Progenitor cell of endocrine pancreas (in vitro differentiated cells): ENCODE data around the gene RASL10A. TPM values are rescaled to one million over a fixed set of nuclear protein-coding genes. Genes with fewer than 3 reads are reported as not detected.
A peak's percentile ranks its signal among the peaks of the same experiment; 100 is the strongest.

ENCODE experiments used
- DNase-seq: peaks from one replicate; pipeline ENCODE4 v3.0.0; 2021; ENCODE audit warnings: low spot score; ENCODE audit not compliant: unreplicated experiment
- H3K27ac Mint-ChIP-seq: 2 replicates; pipeline ENCODE4 v1.8.0; 2021; ENCODE audit warnings: mild to moderate bottlenecking, moderate library complexity, mixed read lengths
- H3K27me3 Mint-ChIP-seq: 2 replicates; pipeline ENCODE4 v1.8.0; 2021; ENCODE audit warnings: mixed read lengths
- H3K36me3 Mint-ChIP-seq: 2 replicates; pipeline ENCODE4 v1.8.0; 2022; ENCODE audit warnings: mixed read lengths; ENCODE audit not compliant: insufficient read depth
- H3K4me1 Mint-ChIP-seq: 2 replicates; pipeline ENCODE4 v1.8.0; 2021; ENCODE audit warnings: low read depth, mixed read lengths
- H3K4me3 Mint-ChIP-seq: 2 replicates; pipeline ENCODE4 v1.8.0; 2021; ENCODE audit warnings: low read depth, mild to moderate bottlenecking, moderate library complexity, mixed read lengths
- H3K9me3 Mint-ChIP-seq: 2 replicates; pipeline ENCODE4 v1.8.0; 2021; ENCODE audit warnings: low read depth, mixed read lengths
- total RNA-seq: library from RNA; stranded (reverse); gene quantifications from 2 replicates; pipeline ENCODE4 v1.2.1, GENCODE V29; 2021
- TF ChIP-seq, protein P1 (sequence below): fragments of 200-600 bp; sonication (generic); IDR thresholded peaks from one replicate; pipeline ENCODE4 v1.5.0; 2021; ENCODE audit warnings: antibody characterized with exemption, mild to moderate bottlenecking; ENCODE audit not compliant: unreplicated experiment

RASL10A gene
- total RNA-seq, 1 donor from 2014 or later, result 0.31 TPM

DNA sequence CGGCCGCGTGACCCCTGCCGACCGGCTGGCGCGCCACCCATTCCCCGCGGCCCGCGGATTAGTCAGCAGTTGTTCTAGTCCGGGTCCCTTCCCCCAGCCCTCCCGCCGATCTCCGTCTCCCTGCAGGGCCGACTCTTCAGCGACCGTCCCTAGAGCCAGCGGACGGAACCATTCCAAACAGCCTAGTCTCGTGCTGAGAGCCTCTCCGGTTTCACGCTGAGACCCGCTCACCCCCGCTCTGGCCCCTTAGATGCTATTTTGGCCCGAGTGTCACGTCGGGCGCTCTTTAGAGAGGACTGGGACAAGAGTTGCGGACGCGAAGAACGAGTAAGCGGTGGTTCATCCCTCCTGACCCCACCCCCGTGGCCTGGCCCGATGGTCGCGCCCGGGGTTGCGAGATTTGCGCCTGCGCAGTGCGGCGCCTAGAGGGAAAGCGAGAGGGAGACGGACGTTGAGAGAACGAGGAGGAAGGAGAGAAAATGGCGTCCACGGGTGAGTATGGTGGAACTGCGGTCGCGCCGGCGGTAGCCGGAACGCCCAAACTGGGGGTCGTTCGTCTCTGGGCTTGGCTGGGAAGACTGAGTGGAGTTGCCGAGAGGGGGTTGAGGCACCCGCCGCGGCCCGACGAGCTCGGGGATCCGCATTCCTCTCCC is 47.5 kb downstream of the RASL10A start, which contains the start of the genes EWSR1 and RHBDD3:
TSS of gene EWSR1 (plus strand) at position 411 of the 653 bp plus-strand sequence. CDS start at position 480, 69 bp downstream.
TSS of gene RHBDD3 (minus strand) at position 124 of the 653 bp plus-strand sequence. CDS start 2,355 bp downstream, outside the sequence.
- Mint-ChIP-seq H3K4me1 (peaks cover 41% of the 10 kb centered on the region), H3K36me3 (peaks cover 18% of the 10 kb centered on the region), H3K27me3 (no peaks in the 10 kb centered on the region), H3K9me3 (no peaks in the 10 kb centered on the region), H3K4me3 (peak within 1 kb of the TSS; percentile 86), H3K27ac (peak within 1 kb of the TSS; percentile 100)
- peak; percentile 97 for DNase-seq
- TF ChIP-seq, protein P1, sequence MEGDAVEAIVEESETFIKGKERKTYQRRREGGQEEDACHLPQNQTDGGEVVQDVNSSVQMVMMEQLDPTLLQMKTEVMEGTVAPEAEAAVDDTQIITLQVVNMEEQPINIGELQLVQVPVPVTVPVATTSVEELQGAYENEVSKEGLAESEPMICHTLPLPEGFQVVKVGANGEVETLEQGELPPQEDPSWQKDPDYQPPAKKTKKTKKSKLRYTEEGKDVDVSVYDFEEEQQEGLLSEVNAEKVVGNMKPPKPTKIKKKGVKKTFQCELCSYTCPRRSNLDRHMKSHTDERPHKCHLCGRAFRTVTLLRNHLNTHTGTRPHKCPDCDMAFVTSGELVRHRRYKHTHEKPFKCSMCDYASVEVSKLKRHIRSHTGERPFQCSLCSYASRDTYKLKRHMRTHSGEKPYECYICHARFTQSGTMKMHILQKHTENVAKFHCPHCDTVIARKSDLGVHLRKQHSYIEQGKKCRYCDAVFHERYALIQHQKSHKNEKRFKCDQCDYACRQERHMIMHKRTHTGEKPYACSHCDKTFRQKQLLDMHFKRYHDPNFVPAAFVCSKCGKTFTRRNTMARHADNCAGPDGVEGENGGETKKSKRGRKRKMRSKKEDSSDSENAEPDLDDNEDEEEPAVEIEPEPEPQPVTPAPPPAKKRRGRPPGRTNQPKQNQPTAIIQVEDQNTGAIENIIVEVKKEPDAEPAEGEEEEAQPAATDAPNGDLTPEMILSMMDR, result no peak

DNA sequence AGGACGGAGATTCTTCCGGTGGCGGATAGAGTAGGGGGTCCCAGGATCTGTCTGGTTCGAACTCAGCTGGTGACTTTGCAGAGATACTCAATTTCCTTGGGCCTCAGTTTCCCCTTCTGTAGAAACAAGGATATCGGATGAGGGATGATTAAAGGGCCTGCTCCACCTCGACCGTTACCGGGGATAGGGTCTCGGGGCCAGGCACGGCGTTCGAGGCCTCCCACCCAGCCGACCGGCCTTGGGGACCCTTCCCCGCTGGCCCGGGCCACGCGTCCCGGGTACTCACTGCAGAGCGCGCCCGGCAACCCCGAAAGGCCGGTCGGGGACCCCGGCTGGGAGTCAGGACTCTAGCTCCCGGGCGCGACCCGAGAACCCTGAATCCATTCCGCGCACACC is 48.0 kb downstream of the RASL10A start:
- TF ChIP-seq, protein P1, result no peak
- no peaks in the 10 kb centered on the region for H3K27me3 Mint-ChIP-seq
- H3K4me1 Mint-ChIP-seq, result peaks cover 40% of the 10 kb centered on the region
- H3K36me3 Mint-ChIP-seq, result peaks cover 18% of the 10 kb centered on the region
- peak overlapping the region; percentile 100 for H3K27ac Mint-ChIP-seq
- H3K9me3 Mint-ChIP-seq, result no peaks in the 10 kb centered on the region
- DNase-seq, result no peak
- peak overlapping the region; percentile 86 for H3K4me3 Mint-ChIP-seq

DNA sequence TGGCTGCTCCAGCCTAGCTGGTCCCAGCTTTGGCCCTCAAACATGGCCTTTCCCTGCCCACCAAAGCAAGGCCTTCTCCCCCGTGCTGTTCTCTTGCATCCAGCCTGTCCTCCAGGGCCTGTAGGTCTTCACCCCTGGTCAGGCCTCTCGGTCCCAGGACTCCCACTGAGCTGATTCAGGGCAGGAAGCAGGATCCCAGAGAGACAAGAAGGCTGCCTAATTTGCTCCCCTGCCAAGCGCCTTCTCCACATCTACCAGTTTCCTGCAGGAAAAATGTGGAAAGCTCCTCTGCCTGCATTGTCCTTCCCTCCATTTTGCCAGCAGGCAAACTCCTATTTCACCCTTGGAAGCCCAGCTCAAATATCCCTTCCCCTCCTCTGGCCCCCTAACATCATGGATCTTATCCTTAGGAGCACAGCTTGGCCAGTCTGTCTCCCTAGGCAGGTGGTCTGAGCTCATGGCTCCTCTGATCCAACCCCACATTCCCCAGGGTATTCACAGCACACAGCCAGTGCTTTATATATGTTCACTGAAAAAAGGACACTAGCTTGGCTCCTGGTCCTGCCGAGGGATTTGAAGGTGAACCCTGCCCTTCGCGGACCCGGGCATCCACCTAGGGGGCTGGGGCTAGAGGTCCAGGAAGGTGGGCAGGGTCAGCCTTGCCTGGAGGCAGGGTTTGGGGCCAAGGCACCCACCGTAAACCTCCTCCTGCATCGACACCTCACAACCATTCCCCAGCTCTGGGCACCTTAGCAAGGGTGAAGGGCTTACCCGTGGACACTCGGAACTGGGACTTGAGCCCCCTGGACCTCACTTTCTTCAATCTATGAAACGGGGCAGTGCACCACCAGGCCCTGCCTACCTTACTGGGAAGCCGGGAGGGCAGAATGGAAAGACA is 48.7 kb downstream of the RASL10A start:
- Mint-ChIP-seq H3K4me1 (peaks cover 34% of the 10 kb centered on the region), H3K27ac (peak overlapping the region; percentile 94), H3K27me3 (no peaks in the 10 kb centered on the region), H3K9me3 (no peaks in the 10 kb centered on the region), H3K36me3 (peaks cover 18% of the 10 kb centered on the region), H3K4me3 (peak overlapping the region; percentile 86)
- TF ChIP-seq, protein P1, result no peak
- DNase-seq, result no peak

DNA sequence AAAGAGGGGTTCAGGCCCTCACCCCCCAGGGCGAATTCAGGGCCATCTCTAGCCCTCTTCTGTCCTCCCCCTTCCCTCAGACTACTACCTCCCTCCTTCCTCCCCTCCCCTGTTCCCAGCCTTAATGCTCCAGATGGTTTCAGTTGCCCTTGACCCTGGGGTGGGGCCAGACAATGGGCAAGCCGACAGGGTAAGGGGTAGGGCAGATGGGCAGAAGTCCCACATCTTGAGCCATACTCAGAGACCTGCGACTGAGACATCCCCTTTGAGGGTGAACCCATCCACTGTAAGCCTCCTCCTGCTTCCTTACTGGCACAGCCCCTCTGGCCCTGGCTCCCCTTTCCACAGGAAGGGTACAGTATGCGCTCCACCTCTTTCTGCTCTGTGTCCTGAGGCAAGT is 49.6 kb downstream of the RASL10A start:
- TF ChIP-seq, protein P1, result no peak
- H3K4me1 Mint-ChIP-seq, result peaks cover 27% of the 10 kb centered on the region
- no peak for DNase-seq
- H3K4me3 Mint-ChIP-seq, result peak overlapping the region; percentile 86
- H3K36me3 Mint-ChIP-seq, result peaks cover 13% of the 10 kb centered on the region
- peak overlapping the region; percentile 94 for H3K27ac Mint-ChIP-seq
- H3K27me3 Mint-ChIP-seq, result no peaks in the 10 kb centered on the region
- H3K9me3 Mint-ChIP-seq, result no peaks in the 10 kb centered on the region

DNA sequence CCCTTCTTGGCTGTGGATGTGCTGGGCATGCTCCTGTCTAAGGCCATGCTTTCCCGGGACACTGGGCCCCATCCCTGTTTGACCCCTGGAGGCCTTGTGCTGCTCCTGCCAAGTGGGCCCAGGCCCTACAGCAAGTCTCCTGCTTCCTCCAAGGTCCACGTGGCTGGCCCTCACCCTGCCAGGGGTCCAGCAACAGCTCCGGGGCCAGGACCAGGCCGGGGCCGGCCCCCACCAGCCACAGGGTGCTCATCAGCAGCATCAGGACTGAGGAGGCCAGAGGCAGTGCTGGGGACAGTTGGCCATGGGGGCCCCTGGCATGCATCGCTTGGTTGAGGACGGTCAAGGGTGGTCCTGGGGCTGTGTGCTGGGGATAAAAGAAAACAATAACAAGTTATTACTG is 50.2 kb downstream of the RASL10A start:
- Mint-ChIP-seq H3K4me3 (no peak overlapping the region), H3K9me3 (no peaks in the 10 kb centered on the region), H3K36me3 (peaks cover 11% of the 10 kb centered on the region), H3K27ac (no peak overlapping the region), H3K4me1 (peaks cover 21% of the 10 kb centered on the region), H3K27me3 (no peaks in the 10 kb centered on the region)
- TF ChIP-seq, protein P1, result no peak
- no peak for DNase-seq
